ENCODE data around the gene IGF2.
"Not testable (repeated sequence)": the region's sequence is repeated elsewhere in the genome, so short reads cannot be mapped to it uniquely, and the experiment has no call there.

Gene IGF2

GRCh38 chr11:2136209-2136951, 2.8 kb downstream of the IGF2 start:
- DNase-seq: no peak

GRCh38 chr11:2135648-2136201, 3.5 kb downstream of the IGF2 start:
- no peak for DNase-seq

DNA sequence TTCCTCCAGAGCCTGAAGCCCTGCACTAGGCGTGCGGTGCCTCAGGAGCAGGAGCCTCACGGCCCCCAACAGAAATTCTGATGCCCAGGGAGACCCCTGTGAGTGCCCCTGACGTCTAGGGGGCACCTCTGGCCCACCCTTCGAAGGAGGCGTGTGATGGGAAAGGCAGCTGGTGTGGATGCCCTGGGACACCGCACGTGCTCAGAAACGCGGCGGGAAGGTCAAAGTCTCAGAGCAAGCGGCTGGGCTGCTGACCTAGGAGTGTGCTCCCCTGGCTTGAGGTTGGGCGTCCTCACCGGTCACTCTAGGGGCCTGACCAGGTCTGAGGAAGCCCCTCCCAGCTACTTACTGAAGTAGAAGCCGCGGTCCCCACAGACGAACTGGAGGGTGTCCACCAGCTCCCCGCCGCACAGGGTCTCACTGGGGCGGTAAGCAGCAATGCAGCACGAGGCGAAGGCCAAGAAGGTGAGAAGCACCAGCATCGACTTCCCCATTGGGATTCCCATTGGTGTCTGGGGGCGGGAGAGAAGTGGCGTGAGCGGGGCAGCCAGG, 4.1 kb downstream of the IGF2 start:
- DNase-seq: no peak

DNA sequence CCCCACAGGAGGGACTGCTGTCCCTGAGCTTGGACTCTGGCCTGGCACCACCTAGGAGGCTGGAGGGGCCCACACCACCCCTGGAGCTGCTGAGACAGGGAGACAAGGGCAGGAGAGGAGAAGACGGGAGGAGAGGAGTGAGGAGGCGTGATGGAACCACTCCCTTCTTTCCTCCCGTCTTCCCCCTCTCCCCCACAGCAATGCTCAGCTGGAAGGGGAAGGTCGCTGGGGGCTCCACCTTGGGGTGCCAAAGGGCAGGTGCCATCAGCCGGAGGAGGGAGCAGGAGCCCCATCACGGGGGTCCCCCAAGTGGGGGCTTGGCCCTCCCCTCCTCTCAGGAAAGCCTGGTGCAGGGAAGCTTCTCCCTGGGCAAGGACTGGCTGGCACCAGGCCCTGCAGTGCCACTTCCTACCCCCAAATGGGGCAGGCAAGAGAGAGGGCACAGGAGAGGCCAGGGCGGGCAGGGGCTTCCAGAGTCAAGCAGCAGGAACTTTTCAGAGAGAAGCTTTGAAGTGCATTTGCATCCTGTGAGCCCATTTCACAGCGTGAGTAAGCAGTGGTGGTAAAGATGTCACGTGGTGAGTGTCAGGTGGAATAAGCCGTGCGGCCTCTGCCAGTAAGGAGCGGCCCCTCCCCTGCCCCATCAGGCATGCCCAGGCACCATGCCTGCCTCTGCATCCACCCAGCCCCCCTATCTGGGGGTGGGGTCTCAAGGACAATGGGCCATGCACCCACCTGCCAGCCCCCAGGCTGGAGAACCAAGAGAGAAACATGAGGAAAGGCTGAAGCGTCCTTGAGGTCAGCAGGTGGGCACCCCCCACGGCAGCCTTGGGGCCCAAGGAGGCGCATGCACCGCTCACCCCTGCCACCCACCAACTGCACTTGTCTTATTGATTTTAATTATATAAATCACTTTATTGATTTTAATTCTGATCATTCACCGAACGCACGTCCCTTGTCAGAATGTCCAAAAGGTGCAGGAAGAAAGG, 4.9 kb downstream of the IGF2 start:
- DNase-seq: no peak

DNA sequence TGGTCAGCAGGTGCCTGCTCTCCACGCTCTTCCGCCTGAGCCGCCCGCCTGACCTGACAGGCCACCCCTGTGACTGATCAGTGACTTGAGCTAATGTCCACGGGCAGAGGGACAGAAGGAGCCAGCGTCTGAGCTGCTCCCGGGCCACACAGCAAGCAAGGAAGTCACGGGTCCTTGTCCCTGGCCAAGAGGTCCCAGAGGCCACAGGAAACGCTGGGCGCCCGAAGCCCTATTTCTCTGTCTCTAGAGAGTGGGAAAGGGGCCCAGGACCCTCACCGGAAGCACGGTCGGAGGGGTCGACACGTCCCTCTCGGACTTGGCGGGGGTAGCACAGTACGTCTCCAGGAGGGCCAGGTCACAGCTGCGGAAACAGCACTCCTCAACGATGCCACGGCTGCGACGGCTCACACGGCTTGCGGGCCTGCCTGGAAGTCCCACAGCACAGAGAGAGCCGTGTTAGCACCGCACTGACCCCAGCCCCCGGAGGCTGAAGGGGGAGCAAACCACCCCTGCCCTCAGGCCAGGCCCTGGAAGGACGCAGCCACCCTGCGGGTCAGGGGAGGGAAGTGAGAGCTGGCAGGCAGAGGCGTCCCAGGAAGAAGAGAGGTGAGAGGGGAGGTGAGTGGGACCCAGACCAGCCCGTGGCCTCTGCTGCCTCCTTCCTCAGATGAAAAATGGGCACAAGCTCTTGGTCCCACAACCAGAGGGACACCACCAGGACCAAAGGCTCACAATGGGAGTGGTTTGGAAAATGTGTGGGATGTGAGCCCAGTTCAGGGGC, 5.8 kb downstream of the IGF2 start:
- DNase-seq: no peak

- DNase-seq: no peak
Observed at GRCh38 chr11:2132874-2133240, 6.3 kb downstream of the IGF2 start.

DNA sequence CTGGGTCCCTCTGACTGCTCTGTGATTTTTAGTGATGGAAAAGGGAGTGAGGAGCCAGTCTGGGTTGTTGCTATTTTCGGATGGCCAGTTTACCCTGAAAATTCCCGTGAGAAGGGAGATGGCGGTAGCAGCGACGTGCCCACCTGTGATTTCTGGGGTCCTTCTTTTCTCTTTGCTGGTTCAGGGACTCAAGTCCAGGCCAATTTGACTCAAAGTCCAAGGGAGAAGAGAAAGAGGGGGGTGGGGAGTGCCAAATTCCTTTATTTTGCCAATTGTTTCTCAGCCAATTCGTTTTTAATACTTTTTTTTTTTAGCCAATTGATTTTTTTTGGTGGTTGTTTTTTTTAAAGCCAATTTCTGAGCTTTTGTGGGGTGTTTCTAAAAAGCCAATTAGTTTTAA, 6.9 kb downstream of the IGF2 start:
- no peak for DNase-seq

DNA sequence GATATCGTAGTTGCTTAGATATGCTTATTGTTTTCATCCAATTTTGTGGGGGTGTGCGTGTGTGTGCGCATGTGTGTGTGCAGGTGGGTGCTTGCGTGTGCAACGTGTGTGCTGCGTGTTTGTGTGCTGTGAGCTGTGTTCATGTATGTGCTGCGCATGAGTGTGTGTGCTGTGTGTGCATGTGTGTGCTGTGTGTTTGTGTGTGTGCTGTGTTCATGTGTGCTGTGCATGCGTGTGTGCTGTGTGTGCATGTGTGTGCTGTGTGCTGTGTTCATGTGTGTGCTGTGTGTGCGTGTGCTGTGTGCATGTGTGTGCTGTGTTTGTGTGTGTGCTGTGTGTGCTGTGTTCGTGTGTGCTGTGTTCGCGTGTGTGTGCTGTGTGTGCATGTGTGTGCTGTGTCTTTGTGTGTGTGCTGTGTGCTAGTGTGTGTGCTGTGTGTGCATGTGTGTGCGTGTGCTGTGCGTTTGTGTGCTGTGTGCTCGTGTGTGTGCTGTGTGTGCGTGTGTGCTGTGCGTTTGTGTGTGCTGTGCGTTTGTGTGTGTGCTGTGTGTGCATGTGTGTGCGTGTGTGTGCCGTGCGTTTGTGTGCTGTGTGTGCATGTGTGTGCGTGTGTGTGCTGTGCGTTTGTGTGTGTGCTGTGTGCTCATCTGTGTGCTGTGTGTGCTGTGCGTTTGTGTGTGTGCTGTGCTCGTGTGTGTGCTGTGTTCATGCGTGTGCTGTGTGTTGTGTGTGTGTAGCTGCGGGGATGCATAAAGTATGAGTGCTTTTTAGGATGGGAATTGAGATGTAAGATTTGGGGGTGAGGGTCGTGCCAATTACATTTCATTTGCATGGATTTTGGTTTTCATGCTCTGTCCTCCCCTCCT, 7.6 kb downstream of the IGF2 start:
- DNase-seq: no peak

GRCh38 chr11:2130881-2131352, 8.3 kb downstream of the IGF2 start:
- DNase-seq: no peak

DNA sequence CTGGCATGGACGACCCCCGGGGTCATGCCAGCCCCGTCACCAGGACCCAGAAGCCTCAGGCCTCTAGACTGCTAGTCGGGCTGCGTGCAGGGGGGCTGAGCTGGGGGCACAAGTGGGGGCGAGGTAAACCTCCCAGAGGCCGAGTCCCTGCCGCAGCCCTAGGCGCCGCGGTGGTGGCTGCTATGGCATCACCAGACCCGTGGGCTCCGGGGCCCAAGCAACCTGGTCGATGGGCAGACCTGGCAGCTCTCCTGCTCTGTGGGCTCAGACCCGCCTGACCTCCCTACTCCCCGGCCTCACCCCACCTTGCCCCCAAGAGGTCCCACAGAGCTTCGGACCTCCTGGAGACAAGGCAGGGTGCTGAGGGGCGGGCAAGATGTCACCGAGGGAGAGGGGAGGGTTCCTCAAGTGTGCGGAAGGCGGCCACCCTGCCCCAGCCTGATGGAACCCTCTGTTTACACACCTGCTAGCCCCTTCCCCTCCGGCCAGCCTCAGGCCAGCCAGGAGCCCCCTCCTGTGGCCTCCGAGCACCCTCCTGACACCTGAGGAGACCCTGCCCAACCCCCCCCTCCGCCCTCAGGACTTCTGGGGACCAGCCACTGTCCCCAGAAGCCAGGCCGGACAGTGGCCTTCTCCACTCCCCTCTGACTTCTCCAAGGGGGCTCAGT, 9.4 kb downstream of the IGF2 start:
- no peak for DNase-seq

DNA sequence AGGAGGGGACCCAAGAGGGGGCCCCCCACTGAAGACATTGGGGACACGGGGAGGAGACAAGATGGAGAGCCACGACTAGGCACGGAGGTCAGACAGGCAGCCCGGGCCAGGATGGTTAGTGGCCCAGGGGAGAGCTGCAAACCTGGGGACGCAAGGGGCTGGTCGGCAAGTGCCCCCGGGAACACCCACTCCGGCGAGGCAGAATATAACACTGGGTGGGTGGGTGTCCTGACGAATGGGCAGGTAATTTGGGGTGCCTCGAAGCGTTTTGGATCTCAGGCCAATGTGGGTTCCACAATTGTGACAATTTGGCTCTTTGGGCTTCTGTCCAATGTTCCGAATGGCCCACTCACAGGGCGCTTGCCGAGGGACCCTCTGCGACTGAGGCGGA, 9.9 kb downstream of the IGF2 start:
- no peak for DNase-seq

DNA sequence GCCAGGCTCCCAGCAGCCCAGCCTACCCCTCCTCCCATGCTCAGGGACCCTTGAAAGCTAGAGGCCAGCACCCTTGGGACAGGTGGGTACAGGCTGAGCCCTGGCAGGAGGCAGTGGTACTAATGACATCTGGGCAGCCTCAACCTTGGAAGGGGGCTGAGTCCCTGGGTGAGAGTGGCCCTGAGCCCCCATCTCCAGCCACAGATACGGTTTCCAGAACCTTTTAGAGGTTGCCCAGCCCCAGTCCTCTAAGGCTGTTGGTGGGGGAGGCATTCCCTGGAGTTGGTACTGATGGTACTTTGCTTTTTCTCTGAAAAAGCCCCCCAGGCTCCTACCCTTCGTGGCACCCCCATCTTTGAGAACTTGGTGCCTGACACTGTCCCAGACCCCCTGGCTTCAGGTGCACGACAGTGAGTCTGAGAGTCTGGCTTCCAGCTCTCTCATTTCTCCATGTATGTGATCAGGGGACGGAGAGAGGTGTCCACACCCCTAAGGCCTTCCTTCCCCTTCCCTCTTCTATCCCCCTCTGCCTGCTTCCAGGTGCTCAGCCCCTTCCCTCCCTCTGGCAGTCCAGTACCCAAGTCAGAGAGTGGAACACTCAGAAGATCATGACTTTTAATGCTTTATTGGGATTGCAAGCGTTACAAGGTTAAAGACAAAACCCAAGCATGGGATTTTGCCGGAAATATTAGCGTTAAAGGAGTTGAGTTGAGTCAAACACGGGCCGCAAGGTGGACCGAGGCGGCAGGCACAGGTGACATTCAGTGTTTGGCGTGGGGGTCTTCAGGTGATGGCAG, 10.5 kb downstream of the IGF2 start:
- DNase-seq: no peak

- DNase-seq: no peak
Observed at GRCh38 chr11:2128130-2128510, 11.1 kb downstream of the IGF2 start.

GRCh38 chr11:2127482-2128129, 11.6 kb downstream of the IGF2 start:
- DNase-seq: no peak

DNA sequence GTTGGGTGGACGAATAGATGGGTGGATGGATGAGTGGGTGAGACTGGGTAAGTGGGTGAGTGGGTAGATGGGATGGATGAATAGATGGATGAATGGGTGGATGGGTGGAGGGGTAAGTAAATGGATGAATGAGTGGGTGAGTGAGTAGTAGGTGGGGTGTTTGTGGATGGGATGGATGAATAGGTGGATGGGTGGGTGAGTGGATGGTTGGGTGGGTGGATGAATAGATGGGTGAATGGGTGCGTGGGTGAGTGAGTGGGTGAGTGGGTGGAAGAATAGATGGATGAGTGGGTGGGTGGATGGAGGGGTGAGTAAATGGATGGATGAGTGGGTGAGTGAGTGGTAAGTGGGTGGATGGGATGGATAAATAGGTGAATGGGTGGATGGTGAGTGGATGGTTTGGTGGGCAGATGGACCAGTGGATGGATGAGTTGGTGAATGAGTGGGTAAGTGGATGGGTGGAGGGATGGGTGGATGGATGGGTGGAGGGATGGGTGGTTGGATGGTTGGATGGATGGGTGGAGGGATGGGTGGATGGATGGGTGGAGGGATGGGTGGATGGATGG, 12.6 kb downstream of the IGF2 start:
- DNase-seq: no peak

DNA sequence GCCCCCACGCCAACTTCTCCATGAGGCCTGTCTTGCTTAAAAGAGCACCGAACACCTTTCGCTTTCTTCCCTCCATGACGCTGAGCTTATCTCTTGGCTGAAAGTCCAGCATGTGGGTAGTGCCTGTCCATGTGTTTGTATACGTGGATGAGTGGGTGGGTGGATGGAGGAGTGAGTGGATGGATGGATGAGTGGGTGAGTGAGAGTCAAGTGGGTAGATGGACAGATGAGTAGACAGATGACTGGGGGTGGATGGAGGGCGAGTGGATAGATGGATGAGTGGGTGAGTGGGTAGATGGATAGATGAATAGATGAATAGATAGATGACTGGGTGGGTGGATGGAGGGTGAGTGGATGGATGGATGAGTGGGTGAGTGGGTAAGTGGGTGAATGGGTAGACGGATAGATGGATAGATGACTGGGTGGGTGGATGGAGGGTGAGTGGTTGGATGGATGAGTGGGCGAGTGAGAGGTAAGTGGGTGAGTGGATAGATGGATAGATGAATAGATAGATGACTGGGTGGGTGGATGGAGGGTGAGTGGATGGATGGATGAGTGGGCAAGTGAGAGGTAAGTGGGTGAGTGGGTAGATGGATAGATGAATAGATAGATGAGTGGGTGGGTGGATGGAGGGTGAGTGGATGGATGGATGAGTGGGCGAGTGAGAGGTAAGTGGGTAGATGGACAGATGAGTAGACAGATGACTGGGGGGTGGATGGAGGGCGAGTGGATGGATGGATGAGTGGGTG, 14.3 kb downstream of the IGF2 start:
- not testable (repeated sequence) for DNase-seq

DNA sequence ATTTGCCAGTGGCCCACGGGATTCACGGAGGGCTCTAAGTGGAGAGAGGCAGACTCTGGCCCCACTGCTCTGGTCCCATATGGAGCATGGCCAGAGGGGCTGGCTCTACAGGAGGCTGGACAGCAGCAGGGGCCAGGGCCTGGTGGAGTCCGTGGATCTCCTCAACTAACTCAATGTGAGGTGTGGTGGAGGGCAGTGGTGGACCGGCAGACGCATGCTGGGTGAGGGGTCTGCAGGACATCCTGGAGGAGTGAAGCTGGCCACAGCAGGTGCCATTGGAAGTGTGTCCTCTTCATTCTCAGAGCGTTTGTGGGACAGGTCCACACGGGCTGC, 15.6 kb downstream of the IGF2 start:
- no peak for DNase-seq

DNA sequence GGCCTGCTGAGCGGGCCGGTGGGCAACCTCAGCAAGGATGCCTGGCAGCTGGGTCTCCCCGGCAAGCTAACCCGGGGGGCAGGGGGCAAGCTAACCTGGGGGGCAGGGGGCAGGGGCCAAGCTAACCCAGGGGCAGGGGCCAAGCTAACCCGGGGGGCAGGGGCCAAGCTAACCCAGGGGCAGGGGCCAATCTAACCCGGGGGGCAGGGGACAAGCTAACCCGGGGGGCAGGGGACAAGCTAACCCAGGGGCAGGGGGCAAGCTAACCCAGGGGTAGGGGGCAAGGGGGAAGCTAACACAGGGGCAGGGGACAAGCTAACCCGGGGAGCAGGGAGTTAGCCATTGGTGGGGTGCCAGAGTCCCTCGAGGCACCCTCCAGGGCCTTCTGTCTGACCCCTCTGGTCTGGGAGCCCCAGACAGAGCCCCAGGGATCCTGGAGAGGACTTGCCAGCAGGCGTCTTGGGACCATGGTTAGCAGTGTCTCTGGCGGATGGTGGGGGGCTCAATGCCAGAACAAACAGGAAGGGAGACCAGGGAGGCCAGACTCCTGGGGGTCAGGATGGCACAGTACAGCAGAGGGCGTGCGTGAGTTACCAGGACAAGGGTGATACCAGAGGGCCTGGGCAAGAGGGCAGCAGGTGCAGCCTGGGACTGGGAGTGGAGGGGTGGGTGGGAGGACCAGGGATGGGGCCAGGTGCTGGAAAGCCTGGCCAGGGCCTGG, 16.1 kb downstream of the IGF2 start:
- DNase-seq: no peak
